ENCODE measurements around the gene MT1F. TPM values are rescaled to one million over a fixed set of nuclear protein-coding genes. Genes with fewer than 3 reads are reported as not detected.

Gene MT1F
- total RNA-seq, 1 experiment from 2014 or later: 2.1 TPM

DNA sequence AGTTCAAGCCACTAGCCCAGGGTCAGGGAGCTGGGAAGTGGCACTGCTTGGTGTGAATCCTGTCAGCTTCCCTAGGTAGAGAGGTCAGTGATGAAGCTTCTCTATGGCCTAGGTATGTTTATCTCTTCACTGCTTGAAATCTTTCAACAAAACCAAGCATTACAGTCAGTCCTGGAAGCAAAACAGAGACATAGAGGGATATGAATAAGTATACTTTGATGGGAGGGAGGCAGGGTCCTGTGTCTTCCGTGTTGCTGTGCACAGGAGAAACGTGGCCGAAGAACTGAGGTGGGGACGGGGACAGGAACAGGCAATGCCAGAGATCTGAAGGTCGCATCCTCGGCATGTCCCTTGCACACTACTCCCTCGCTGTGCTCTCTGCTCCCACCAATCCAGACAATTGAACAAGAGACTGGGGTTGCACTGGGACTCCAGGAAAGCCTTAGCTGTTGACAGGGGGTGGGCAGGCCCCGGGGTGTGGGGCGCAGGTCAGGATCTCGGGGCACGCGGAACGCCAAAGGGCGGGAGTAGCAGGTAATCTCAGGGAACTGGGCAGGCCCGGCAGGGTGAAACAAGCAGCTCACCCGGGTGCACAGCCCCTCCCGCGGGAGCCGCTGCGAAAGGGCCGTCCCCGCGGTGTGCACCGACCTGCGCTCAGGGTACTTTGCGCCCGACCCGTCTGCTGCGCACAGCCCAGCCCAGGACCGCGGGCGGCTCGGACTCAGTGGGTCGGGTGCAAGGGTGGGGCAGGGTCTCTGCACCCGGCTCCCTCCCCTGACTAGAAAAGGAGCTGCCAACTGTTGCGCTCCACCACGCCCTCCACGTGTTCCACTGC is 11.5 kb downstream of the MT1F start, which contains the start of gene MT1H:
Gene MT1H, plus strand, starts transcription at position 810 of the 835 bp plus-strand sequence. CDS start 71 bp downstream, outside the sequence.
- CTCF ChIA-PET: no interaction called here
- intact Hi-C loops (cut with micrococcal nuclease; ENCODE audit: unreplicated experiment) (no loop called here), in situ Hi-C loops (cut with HindIII; ENCODE audit: low pct_unique_long_range_greater_than_20kb, low sequenced_read_pairs) (no loop called here)
- TF ChIP-seq REST (IDR thresholded peaks at IDR 0.05; ENCODE audit: insufficient read depth in 1 of 2, low read depth in 2 of 2, low read length in 1 of 2) (no peak), POLR2AphosphoS5 (IDR thresholded peaks at IDR 0.05; ENCODE audit: low read depth, low read length) (no peak), SIN3A (IDR thresholded peaks at IDR 0.05; ENCODE audit: borderline replicate concordance, insufficient read depth, low read depth, low read length) (no peak), TCF7L2 (IDR thresholded peaks at IDR 0.05; ENCODE audit: low read depth, low read length) (no peak)
- TF ChIP-seq, protein P1, sequence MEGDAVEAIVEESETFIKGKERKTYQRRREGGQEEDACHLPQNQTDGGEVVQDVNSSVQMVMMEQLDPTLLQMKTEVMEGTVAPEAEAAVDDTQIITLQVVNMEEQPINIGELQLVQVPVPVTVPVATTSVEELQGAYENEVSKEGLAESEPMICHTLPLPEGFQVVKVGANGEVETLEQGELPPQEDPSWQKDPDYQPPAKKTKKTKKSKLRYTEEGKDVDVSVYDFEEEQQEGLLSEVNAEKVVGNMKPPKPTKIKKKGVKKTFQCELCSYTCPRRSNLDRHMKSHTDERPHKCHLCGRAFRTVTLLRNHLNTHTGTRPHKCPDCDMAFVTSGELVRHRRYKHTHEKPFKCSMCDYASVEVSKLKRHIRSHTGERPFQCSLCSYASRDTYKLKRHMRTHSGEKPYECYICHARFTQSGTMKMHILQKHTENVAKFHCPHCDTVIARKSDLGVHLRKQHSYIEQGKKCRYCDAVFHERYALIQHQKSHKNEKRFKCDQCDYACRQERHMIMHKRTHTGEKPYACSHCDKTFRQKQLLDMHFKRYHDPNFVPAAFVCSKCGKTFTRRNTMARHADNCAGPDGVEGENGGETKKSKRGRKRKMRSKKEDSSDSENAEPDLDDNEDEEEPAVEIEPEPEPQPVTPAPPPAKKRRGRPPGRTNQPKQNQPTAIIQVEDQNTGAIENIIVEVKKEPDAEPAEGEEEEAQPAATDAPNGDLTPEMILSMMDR (IDR thresholded peaks at IDR 0.05): no peak
- Histone ChIP-seq H3K27ac (ENCODE audit: low read length) (no peak within 1 kb of the TSS), H3K4me3 (ENCODE audit: low read depth in 2 of 2, low read length in 2 of 2) (no peak within 1 kb of the TSS), H3K4me1 (ENCODE audit: control insufficient read depth, insufficient read depth, low read length) (no peaks in the 10 kb centered on the region), H3K27me3 (ENCODE audit: control insufficient read depth, insufficient read depth, low read length) (no peaks in the 10 kb centered on the region), H3K36me3 (ENCODE audit: control insufficient read depth, insufficient read depth, low read length) (no peaks in the 10 kb centered on the region), H3K9me3 (ENCODE audit: control insufficient read depth, insufficient read depth, low read depth, low read length) (no peaks in the 10 kb centered on the region)
- DNase-seq (ENCODE audit: low read depth, low spot score) (no peak), ATAC-seq (no peak)
- POLR2A ChIA-PET: interaction anchor here (0.6 kb wide), 1 partner anchor 43 kb away, joined by 3 read pairs; no protein-coding TSS in a partner anchor
- no TSS peak for BruUV-seq (replicated peaks)

- POLR2A ChIA-PET: no interaction called here
- no TSS peak for BruUV-seq (replicated peaks)
- CTCF ChIA-PET: no interaction called here
- Histone ChIP-seq H3K9me3 (ENCODE audit: control insufficient read depth, insufficient read depth, low read depth, low read length) (no peaks in the 10 kb centered on the region), H3K4me1 (ENCODE audit: control insufficient read depth, insufficient read depth, low read length) (no peaks in the 10 kb centered on the region), H3K36me3 (ENCODE audit: control insufficient read depth, insufficient read depth, low read length) (no peaks in the 10 kb centered on the region), H3K27me3 (ENCODE audit: control insufficient read depth, insufficient read depth, low read length) (no peaks in the 10 kb centered on the region), H3K4me3 (ENCODE audit: low read depth in 2 of 2, low read length in 2 of 2) (no peak overlapping the region), H3K27ac (ENCODE audit: low read length) (no peak overlapping the region)
- intact Hi-C loops (cut with micrococcal nuclease; ENCODE audit: unreplicated experiment): no loop called here
- in situ Hi-C loops (cut with HindIII; ENCODE audit: low pct_unique_long_range_greater_than_20kb, low sequenced_read_pairs): no loop called here
- DNase-seq (ENCODE audit: low read depth, low spot score) (no peak), ATAC-seq (no peak)
- TF ChIP-seq REST (IDR thresholded peaks at IDR 0.05; ENCODE audit: insufficient read depth in 1 of 2, low read depth in 2 of 2, low read length in 1 of 2): no peak
- TF ChIP-seq SIN3A (IDR thresholded peaks at IDR 0.05; ENCODE audit: borderline replicate concordance, insufficient read depth, low read depth, low read length): no peak
- TF ChIP-seq TCF7L2 (IDR thresholded peaks at IDR 0.05; ENCODE audit: low read depth, low read length): no peak
- no peak for TF ChIP-seq POLR2AphosphoS5 (IDR thresholded peaks at IDR 0.05; ENCODE audit: low read depth, low read length)
- TF ChIP-seq, protein P1 (IDR thresholded peaks at IDR 0.05): no peak
Measured at GRCh38 chr16:56669840-56670619, 12.3 kb downstream of the MT1F start.

All from Panc1 (cell line).